Prostate gland (tissue), 2 donors: Measurements from ENCODE around the gene SLC12A5.

Experiments used
- CTCF ChIP-seq, 4 experiments: fragments of 200-600 bp in 2 of 4; fragments of 450-650 bp in 2 of 4; sonication (generic) in 2 of 4; IDR thresholded peaks; 1 replicate in 3 of 4; 2 replicates in 1 of 4; pipeline ENCODE4 v1.5.1; 2016 to 2019; ENCODE audit warnings: antibody characterized with exemption in 4 of 4, mild to moderate bottlenecking in 2 of 4, moderate library complexity in 2 of 4
- POLR2A ChIP-seq: fragments of 450-650 bp; IDR thresholded peaks from one replicate; pipeline ENCODE4 v1.6.1; 2016; ENCODE audit warnings: antibody characterized with exemption, mild to moderate bottlenecking

GRCh38 chr20:46017272-46017671 is 11.7 kb upstream of the SLC12A5 start:
- TF ChIP-seq CTCF (IDR thresholded peaks at IDR 0.05) (no peak), POLR2A (no peak)
